Glutamatergic neuron (in vitro differentiated cells): ENCODE measurements around the gene CACTIN. TPM values are rescaled to one million over a fixed set of nuclear protein-coding genes. Genes with fewer than 3 reads are reported as not detected.

ENCODE experiments used
- DNase-seq: peaks from one replicate; pipeline ENCODE4 v3.0.0; 2022
- H3K27ac Mint-ChIP-seq: one replicate; pipeline ENCODE4 v1.8.0; 2020; ENCODE audit warnings: mild to moderate bottlenecking, mixed read lengths, inconsistent platforms; ENCODE audit not compliant: unreplicated experiment
- H3K27me3 Mint-ChIP-seq: one replicate; pipeline ENCODE4 v1.8.0; 2020; ENCODE audit warnings: mild to moderate bottlenecking, moderate library complexity, mixed read lengths, inconsistent platforms; ENCODE audit not compliant: unreplicated experiment
- H3K36me3 Mint-ChIP-seq: one replicate; pipeline ENCODE4 v1.8.0; 2020; ENCODE audit warnings: mild to moderate bottlenecking, mixed read lengths, inconsistent platforms; ENCODE audit not compliant: unreplicated experiment
- H3K4me1 Mint-ChIP-seq: one replicate; pipeline ENCODE4 v1.8.0; 2020; ENCODE audit warnings: mild to moderate bottlenecking, low read depth, mixed read lengths, inconsistent platforms; ENCODE audit not compliant: unreplicated experiment
- H3K4me3 Mint-ChIP-seq: one replicate; pipeline ENCODE4 v1.8.0; 2020; ENCODE audit warnings: mild to moderate bottlenecking, mixed read lengths, inconsistent platforms; ENCODE audit not compliant: unreplicated experiment
- H3K9me3 Mint-ChIP-seq: one replicate; pipeline ENCODE4 v1.8.0; 2020; ENCODE audit warnings: mild to moderate bottlenecking, moderate library complexity, mixed read lengths, inconsistent platforms; ENCODE audit not compliant: unreplicated experiment
- total RNA-seq: library from RNA; stranded (reverse); fragmentation: NEBNext Ultra II Directional; extraction: Animal tissue kit (Norgen Biotek cat#: 25700); gene quantifications from one replicate; pipeline ENCODE4 v1.2.1, GENCODE V29; 2021; ENCODE audit not compliant: unreplicated experiment
- TF ChIP-seq, protein P1 (sequence below): fragments of 200-600 bp; sonication (generic); IDR thresholded peaks from one replicate; pipeline ENCODE4 v1.5.0; 2021; ENCODE audit not compliant: partially characterized antibody, unreplicated experiment

CACTIN gene
- total RNA-seq, 1 donor from 2014 or later, result 29.7 TPM

DNA sequence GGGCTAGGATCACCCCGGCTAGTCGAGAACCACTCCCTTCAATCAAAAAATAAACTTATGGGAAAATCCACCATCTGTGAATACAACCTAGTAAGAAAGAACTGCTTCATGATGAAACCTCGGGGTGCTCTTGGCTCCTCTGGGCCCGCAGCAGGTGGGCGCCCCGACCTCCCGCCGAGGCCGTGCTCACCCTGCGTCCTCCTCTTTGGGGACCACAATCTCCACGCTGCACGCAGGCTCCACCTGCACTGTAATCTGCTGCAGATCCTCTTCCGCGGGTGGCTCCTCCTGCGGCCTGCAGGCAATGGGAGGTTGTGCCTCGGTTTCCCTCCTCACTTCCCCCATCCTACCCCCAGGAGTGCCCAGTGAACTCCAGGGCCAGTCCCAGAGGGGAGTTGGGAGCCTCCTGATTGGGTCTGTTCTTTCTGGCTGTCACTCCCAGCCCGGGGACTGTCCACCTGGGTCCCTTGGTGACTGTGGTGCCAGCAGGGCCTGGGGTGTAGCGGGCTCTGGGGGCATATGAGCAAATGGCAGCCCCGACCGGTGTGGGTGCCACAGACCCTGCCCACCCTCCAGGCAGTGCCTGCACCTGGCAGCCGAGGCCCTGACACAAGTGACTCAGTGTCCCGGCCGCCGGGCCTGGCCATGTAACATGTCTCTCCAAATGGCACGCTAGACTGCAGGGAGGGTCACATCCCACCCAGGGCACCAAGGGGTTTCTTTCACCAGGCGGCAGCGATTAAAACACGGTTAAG is 15.1 kb upstream of the CACTIN start:
- Mint-ChIP-seq H3K27me3 (peaks cover 5% of the 10 kb centered on the region), H3K36me3 (peaks cover 6% of the 10 kb centered on the region), H3K4me1 (peaks cover 2% of the 10 kb centered on the region), H3K27ac (no peak overlapping the region), H3K9me3 (peaks cover 10% of the 10 kb centered on the region), H3K4me3 (no peak overlapping the region)
- TF ChIP-seq, protein P1, sequence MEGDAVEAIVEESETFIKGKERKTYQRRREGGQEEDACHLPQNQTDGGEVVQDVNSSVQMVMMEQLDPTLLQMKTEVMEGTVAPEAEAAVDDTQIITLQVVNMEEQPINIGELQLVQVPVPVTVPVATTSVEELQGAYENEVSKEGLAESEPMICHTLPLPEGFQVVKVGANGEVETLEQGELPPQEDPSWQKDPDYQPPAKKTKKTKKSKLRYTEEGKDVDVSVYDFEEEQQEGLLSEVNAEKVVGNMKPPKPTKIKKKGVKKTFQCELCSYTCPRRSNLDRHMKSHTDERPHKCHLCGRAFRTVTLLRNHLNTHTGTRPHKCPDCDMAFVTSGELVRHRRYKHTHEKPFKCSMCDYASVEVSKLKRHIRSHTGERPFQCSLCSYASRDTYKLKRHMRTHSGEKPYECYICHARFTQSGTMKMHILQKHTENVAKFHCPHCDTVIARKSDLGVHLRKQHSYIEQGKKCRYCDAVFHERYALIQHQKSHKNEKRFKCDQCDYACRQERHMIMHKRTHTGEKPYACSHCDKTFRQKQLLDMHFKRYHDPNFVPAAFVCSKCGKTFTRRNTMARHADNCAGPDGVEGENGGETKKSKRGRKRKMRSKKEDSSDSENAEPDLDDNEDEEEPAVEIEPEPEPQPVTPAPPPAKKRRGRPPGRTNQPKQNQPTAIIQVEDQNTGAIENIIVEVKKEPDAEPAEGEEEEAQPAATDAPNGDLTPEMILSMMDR, result no peak
- DNase-seq, result no peak

DNA sequence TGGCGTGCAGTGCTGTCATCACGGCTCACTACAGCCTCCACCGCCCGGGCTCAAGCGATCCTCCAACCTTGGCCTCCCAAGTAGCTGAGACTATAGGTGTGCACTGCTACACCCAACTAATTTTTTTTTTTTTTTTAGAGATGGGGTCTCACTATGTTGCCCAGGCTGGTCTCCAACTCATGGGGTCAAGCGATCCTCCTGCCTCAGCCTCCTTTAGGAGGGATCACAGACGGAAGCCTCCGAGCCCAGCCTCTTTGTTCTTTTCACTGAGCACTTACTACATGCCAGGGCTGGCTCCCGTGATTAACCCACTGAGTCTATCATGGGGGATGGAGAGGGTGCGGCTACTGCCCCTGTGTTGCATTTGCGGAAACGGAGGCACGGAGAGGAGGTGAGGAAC is 12.9 kb upstream of the CACTIN start:
- peaks cover 6% of the 10 kb centered on the region for H3K36me3 Mint-ChIP-seq
- peaks cover 8% of the 10 kb centered on the region for H3K9me3 Mint-ChIP-seq
- TF ChIP-seq, protein P1, result no peak
- DNase-seq, result no peak
- H3K27ac Mint-ChIP-seq, result peak overlapping the region; percentile 43
- H3K27me3 Mint-ChIP-seq, result peaks cover 5% of the 10 kb centered on the region
- H3K4me1 Mint-ChIP-seq, result no peaks in the 10 kb centered on the region
- H3K4me3 Mint-ChIP-seq, result no peak overlapping the region

DNA sequence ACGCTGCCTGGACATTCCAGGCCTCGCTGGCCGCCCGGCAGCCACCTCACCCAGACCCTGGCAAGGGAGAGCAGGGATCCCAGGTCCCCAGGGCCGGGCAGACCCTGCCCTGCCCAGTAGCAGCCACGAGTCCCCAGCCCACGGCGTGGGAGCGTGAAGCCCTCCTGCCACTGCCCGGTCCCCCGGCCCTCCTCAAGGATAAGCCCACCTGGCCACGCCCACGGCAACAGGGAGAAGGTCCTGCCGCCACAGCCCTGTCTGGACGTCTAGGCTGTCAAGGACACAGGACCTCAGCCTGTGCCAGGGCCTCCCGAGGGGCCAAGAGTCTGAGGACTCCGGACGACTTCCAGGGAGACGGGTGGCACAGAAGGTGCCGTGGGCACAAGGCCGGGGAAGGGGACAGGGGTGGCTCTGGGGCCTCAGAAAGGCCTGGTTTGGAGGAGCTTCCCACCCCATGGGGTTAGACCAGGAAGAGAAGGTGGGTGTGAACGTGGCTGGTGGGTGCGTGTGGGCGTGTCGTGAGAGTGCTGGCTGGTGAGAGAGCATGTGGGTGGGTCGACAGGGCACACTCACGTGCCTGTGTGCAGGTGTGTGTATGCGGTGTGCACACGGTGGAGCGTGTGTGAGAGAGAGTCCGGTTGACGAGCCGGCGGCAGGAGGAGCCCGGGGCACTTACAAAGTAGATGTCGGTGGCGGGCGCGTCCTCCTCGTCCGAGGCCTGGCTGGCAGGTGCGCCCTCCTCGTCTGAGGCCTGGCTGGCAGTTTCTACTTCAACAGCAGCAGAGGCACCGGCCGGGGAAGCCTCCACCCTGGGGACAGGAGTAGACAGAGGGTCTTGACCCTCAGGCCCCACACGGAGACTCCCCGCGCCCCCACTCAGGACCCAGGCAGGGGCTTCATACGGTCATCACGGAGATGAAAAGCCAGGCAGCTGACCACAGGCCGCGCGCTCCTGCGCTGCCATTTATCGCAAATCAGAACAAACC is 11.9 kb upstream of the CACTIN start:
- DNase-seq, result no peak
- Mint-ChIP-seq H3K4me1 (no peaks in the 10 kb centered on the region), H3K4me3 (no peak overlapping the region), H3K27me3 (peaks cover 5% of the 10 kb centered on the region), H3K36me3 (peaks cover 6% of the 10 kb centered on the region), H3K27ac (peak overlapping the region; percentile 66), H3K9me3 (peaks cover 11% of the 10 kb centered on the region)
- TF ChIP-seq, protein P1, result no peak

DNA sequence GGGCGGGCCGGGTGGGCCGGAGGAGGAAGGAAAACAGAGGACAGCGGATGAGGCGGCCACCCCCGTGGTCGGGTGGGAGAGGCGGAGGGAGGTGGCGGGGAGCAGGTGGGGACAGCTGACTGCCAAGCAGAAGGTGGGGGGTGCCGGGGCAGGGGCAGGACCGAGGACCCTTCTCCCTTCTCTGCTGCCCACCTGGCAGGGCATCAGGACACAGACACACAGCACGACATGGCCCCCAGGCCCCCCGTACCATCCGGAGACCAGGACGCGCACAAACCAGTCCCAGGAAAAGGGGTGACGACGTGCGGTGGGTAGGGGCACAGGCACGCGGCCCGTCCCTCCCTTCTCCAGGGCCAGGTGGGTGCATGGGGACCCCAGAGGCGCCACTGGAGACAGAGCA is 11.0 kb upstream of the CACTIN start:
- TF ChIP-seq, protein P1, result no peak
- no peak overlapping the region for H3K4me3 Mint-ChIP-seq
- no peaks in the 10 kb centered on the region for H3K4me1 Mint-ChIP-seq
- DNase-seq, result no peak
- H3K9me3 Mint-ChIP-seq, result peaks cover 13% of the 10 kb centered on the region
- peaks cover 5% of the 10 kb centered on the region for H3K27me3 Mint-ChIP-seq
- no peak overlapping the region for H3K27ac Mint-ChIP-seq
- H3K36me3 Mint-ChIP-seq, result peaks cover 6% of the 10 kb centered on the region
